WTC11 (cell line): ENCODE data around the gene PRICKLE1. TPM values are rescaled to one million over a fixed set of nuclear protein-coding genes. Genes with fewer than 3 reads are reported as not detected.

Experiments
- ATAC-seq: fragments of 200-7000 bp; cut with Tn5 transposase; 2 replicates; pipeline ENCODE4 v1.10.0; 2021; ENCODE audit warnings: mild to moderate bottlenecking, moderate library complexity
- CTCF ChIA-PET: fragments of 300-600 bp; sonication (Branson Sonifier 250); formaldehyde crosslinking; loops from one replicate; lab custom pipeline; 2021; ENCODE audit warnings: antibody characterized with exemption; lab: Charles Lee
- POLR2A ChIA-PET: fragments of 350-600 bp; sonication (Branson Sonifier 250); formaldehyde crosslinking; loops from one replicate; lab custom pipeline; 2021; ENCODE audit warnings: antibody characterized with exemption; lab: Charles Lee
- DNase-seq: peaks from one replicate; pipeline ENCODE4 v3.0.0; 2021; ENCODE audit warnings: low spot score
- H3K27ac Mint-ChIP-seq: 2 replicates; pipeline ENCODE4 v1.8.0; 2021; ENCODE audit warnings: mixed read lengths
- H3K27me3 Mint-ChIP-seq: 2 replicates; pipeline ENCODE4 v1.8.0; 2021; ENCODE audit warnings: low read depth, mild to moderate bottlenecking, moderate library complexity, mixed read lengths
- H3K36me3 Mint-ChIP-seq: 2 replicates; pipeline ENCODE4 v1.8.0; 2021; ENCODE audit warnings: mixed read lengths
- H3K4me1 Mint-ChIP-seq: 2 replicates; pipeline ENCODE4 v1.8.0; 2022; ENCODE audit warnings: mixed read lengths
- H3K4me3 Mint-ChIP-seq: 2 replicates; pipeline ENCODE4 v1.8.0; 2021; ENCODE audit warnings: mild to moderate bottlenecking, moderate library complexity, mixed read lengths
- H3K9me3 Mint-ChIP-seq: 2 replicates; pipeline ENCODE4 v1.8.0; 2021; ENCODE audit warnings: mixed read lengths
- AFF4 ChIP-seq: sonication (generic); formaldehyde crosslinking; IDR thresholded peaks from 2 replicates; pipeline ENCODE4 v1.8.1; 2023; ENCODE audit warnings: mild to moderate bottlenecking, missing genetic modification reagents, borderline replicate concordance
- ATF3 ChIP-seq: sonication (generic); formaldehyde crosslinking; conservative IDR thresholded peaks from 2 replicates; pipeline ENCODE4 v1.8.1; 2022; ENCODE audit warnings: mild to moderate bottlenecking, missing genetic modification reagents
- ATF6 ChIP-seq: sonication (generic); formaldehyde crosslinking; IDR thresholded peaks from 2 replicates; pipeline ENCODE4 v1.8.1; 2023; ENCODE audit warnings: mild to moderate bottlenecking, missing genetic modification reagents
- E2F4 ChIP-seq: sonication (generic); formaldehyde crosslinking; IDR thresholded peaks from 2 replicates; pipeline ENCODE4 v1.8.1; 2022; ENCODE audit warnings: low read depth, mild to moderate bottlenecking, moderate library complexity, missing genetic modification reagents, borderline replicate concordance
- E2F5 ChIP-seq: sonication (generic); formaldehyde crosslinking; IDR thresholded peaks from 2 replicates; pipeline ENCODE4 v1.8.1; 2022; ENCODE audit warnings: mild to moderate bottlenecking, moderate library complexity, missing genetic modification reagents
- ELF4 ChIP-seq: sonication (generic); formaldehyde crosslinking; IDR thresholded peaks from 2 replicates; pipeline ENCODE4 v1.8.1; 2022; ENCODE audit warnings: low read depth, mild to moderate bottlenecking, moderate library complexity, missing genetic modification reagents
- FOXJ3 ChIP-seq: sonication (generic); formaldehyde crosslinking; IDR thresholded peaks from 2 replicates; pipeline ENCODE4 v1.9.0; 2021; ENCODE audit warnings: missing genetic modification reagents, mild to moderate bottlenecking, borderline replicate concordance
- FOXK1 ChIP-seq: sonication (generic); formaldehyde crosslinking; IDR thresholded peaks from 2 replicates; pipeline ENCODE4 v1.8.0; 2022; ENCODE audit warnings: mild to moderate bottlenecking, moderate library complexity, missing genetic modification reagents
- GABPB1 ChIP-seq: sonication (generic); formaldehyde crosslinking; IDR thresholded peaks from 2 replicates; pipeline ENCODE4 v1.8.1; 2023; ENCODE audit warnings: mild to moderate bottlenecking, missing genetic modification reagents
- IRF1 ChIP-seq: sonication (generic); formaldehyde crosslinking; IDR thresholded peaks from 2 replicates; pipeline ENCODE4 v1.8.0; 2023; ENCODE audit warnings: missing genetic modification reagents
- MXD4 ChIP-seq: fragments of 250-450 bp; sonication (Bioruptor Pico); IDR thresholded peaks from 2 replicates; pipeline ENCODE4 v1.8.0; 2021; ENCODE audit warnings: mild to moderate bottlenecking, moderate library complexity, borderline replicate concordance
- NFATC4 ChIP-seq: fragments of 250-450 bp; sonication (Bioruptor Pico); IDR thresholded peaks from 2 replicates; pipeline ENCODE4 v1.9.0; 2021; ENCODE audit warnings: mild to moderate bottlenecking
- NFE2L1 ChIP-seq: sonication (generic); formaldehyde crosslinking; IDR thresholded peaks from 2 replicates; pipeline ENCODE4 v1.8.1; 2023; ENCODE audit warnings: missing genetic modification reagents
- NFYB ChIP-seq: sonication (generic); formaldehyde crosslinking; conservative IDR thresholded peaks from 2 replicates; pipeline ENCODE4 v1.8.0; 2022; ENCODE audit warnings: low read depth, missing genetic modification reagents
- NR1H2 ChIP-seq: sonication (generic); formaldehyde crosslinking; IDR thresholded peaks from 2 replicates; pipeline ENCODE4 v1.9.0; 2021; ENCODE audit warnings: mild to moderate bottlenecking, moderate library complexity, missing genetic modification reagents
- SMAD4 ChIP-seq: sonication (generic); formaldehyde crosslinking; IDR thresholded peaks from 2 replicates; pipeline ENCODE4 v1.8.0; 2022; ENCODE audit warnings: mild to moderate bottlenecking, missing genetic modification reagents
- SP1 ChIP-seq: sonication (generic); formaldehyde crosslinking; conservative IDR thresholded peaks from 2 replicates; pipeline ENCODE4 v1.8.1; 2022; ENCODE audit warnings: missing genetic modification reagents
- STAT6 ChIP-seq: sonication (generic); formaldehyde crosslinking; conservative IDR thresholded peaks from 2 replicates; pipeline ENCODE4 v1.8.1; 2023; ENCODE audit warnings: mild to moderate bottlenecking, low read depth, missing genetic modification reagents, moderate library complexity
- TEAD4 ChIP-seq: sonication (generic); formaldehyde crosslinking; IDR thresholded peaks from 2 replicates; pipeline ENCODE4 v1.8.0; 2022; ENCODE audit warnings: mild to moderate bottlenecking, missing genetic modification reagents
- USF1 ChIP-seq: sonication (generic); formaldehyde crosslinking; IDR thresholded peaks from 2 replicates; pipeline ENCODE4 v1.8.0; 2022; ENCODE audit warnings: mild to moderate bottlenecking, missing genetic modification reagents
- ZNF121 ChIP-seq: sonication (generic); formaldehyde crosslinking; IDR thresholded peaks from 2 replicates; pipeline ENCODE4 v1.8.0; 2023; ENCODE audit warnings: missing genetic modification reagents
- ZNF423 ChIP-seq: fragments of 250-450 bp; sonication (Bioruptor Pico); IDR thresholded peaks from 2 replicates; pipeline ENCODE4 v2.1.2; 2022; ENCODE audit warnings: mild to moderate bottlenecking, moderate library complexity
- ZSCAN18 ChIP-seq: fragments of 250-450 bp; sonication (Bioruptor Pico); IDR thresholded peaks from 2 replicates; pipeline ENCODE4 v2.1.2; 2022; ENCODE audit warnings: mild to moderate bottlenecking, moderate library complexity
- total RNA-seq: library from RNA; stranded (reverse); gene quantifications from 3 replicates; pipeline ENCODE4 v1.2.3, GENCODE V29; 2021

The PRICKLE1 gene
- total RNA-seq, 1 experiment from 2014 or later: 11.7 TPM

GRCh38 chr12:42585154-42585840 is 4.2 kb downstream of the PRICKLE1 start (continued):
- no peak for TF ChIP-seq GABPB1 (CRISPR knock-in tag)
- TF ChIP-seq SP1: no peak
- no peak for TF ChIP-seq USF1 (CRISPR knock-in tag)
- no peak for TF ChIP-seq ATF6
- TF ChIP-seq AFF4 (CRISPR knock-in tag): no peak
- no peak for TF ChIP-seq ATF3
- TF ChIP-seq NFE2L1 (CRISPR knock-in tag): no peak
- TF ChIP-seq FOXK1 (CRISPR knock-in tag): no peak
- TF ChIP-seq E2F4 (CRISPR knock-in tag): no peak
- TF ChIP-seq SMAD4: no peak
- no peak for TF ChIP-seq ELF4 (CRISPR knock-in tag)
- TF ChIP-seq IRF1: no peak
- TF ChIP-seq, all 79 proteins: peak for 0

- no peaks in the 10 kb centered on the region for H3K36me3 Mint-ChIP-seq
- no peak for ATAC-seq
- peaks cover 12% of the 10 kb centered on the region for H3K4me1 Mint-ChIP-seq
- no peak overlapping the region for H3K4me3 Mint-ChIP-seq
- H3K27ac Mint-ChIP-seq: no peak overlapping the region
- ChIA-PET POLR2A (no interaction called here), CTCF (no interaction called here)
- H3K27me3 Mint-ChIP-seq: peaks cover 25% of the 10 kb centered on the region
- DNase-seq: no peak
- no peaks in the 10 kb centered on the region for H3K9me3 Mint-ChIP-seq
- TF ChIP-seq E2F5 (no peak), ZNF423 (CRISPR knock-in tag) (no peak), GABPB1 (CRISPR knock-in tag) (no peak), NR1H2 (CRISPR knock-in tag) (no peak), STAT6 (CRISPR knock-in tag) (no peak), NFYB (no peak), ZNF121 (CRISPR knock-in tag) (no peak), MXD4 (CRISPR knock-in tag) (no peak), NFATC4 (no peak), FOXJ3 (CRISPR knock-in tag) (no peak), ZSCAN18 (CRISPR knock-in tag) (no peak), TEAD4 (CRISPR knock-in tag) (no peak)
Observed at GRCh38 chr12:42584651-42585111, 4.9 kb downstream of the PRICKLE1 start.
